Melanocyte of skin (primary cell): ENCODE data around the gene CYB5A. TPM values are rescaled to one million over a fixed set of nuclear protein-coding genes. Genes with fewer than 3 reads are reported as not detected.

Experiments used
- small RNA-seq, 2 donors: library from RNA; depleted of rRNA; stranded (forward); fragments of <200 nt; gene quantifications; one replicate each; pipeline ENCODE3, GENCODE V24; 2012
- total RNA-seq, 2 donors: library from RNA; depleted of rRNA; stranded (reverse); fragments of >200 nt; gene quantifications; 2 replicates each; pipeline ENCODE4 v1.2.3, GENCODE V29; 2012

The CYB5A gene
- 10 to 100 TPM; 35.0 to 36.5 TPM for total RNA-seq

GRCh38 chr18:74291771-74292540 lies at the start of gene CYB5A:
TSS of gene CYB5A (minus strand) at chr18:74291963. CDS start at chr18:74291875, 88 bp downstream.

GRCh38 chr18:74315464-74316256 lies 23.9 kb upstream of the CYB5A start, which contains the start of gene C18orf63:
TSS of gene C18orf63 (plus strand) at chr18:74315839. CDS start at chr18:74317866, 2,027 bp downstream.

Small RNAs within 50 kb of the gene (small RNA-seq; reads per million reads assigned to genes)
- gene RN7SL551P: 0 reads per million in 2 donors

Other genes starting within 250 kb of the CYB5A start
- gene FBXO15, start 144.1 kb downstream of the CYB5A start, total RNA-seq: 1 to 10 TPM in 1 of 2 donors, under 1 TPM in 1; 0.33 to 1.4 TPM
- 10 to 100 TPM; 14.1 to 23.6 TPM for gene TIMM21, start 143.4 kb downstream of the CYB5A start, total RNA-seq
- gene C18orf63, start 23.9 kb upstream of the CYB5A start, total RNA-seq: not detected
- 1 to 10 TPM in 1 of 2 donors, under 1 TPM in 1; 0.33 to 2.8 TPM for gene DIPK1C, start 165.3 kb upstream of the CYB5A start, total RNA-seq
- 10 to 100 TPM; 54.9 to 66.8 TPM for gene CNDP2, start 204.4 kb upstream of the CYB5A start, total RNA-seq
- not detected for gene CNDP1, start 242.5 kb upstream of the CYB5A start, total RNA-seq